ENCODE data around the gene ZNF641. TPM values are rescaled to one million over a fixed set of nuclear protein-coding genes. Genes with fewer than 3 reads are reported as not detected.

The ZNF641 gene
- 23.9 and 26.2 TPM in 2 replicates for total RNA-seq

DNA sequence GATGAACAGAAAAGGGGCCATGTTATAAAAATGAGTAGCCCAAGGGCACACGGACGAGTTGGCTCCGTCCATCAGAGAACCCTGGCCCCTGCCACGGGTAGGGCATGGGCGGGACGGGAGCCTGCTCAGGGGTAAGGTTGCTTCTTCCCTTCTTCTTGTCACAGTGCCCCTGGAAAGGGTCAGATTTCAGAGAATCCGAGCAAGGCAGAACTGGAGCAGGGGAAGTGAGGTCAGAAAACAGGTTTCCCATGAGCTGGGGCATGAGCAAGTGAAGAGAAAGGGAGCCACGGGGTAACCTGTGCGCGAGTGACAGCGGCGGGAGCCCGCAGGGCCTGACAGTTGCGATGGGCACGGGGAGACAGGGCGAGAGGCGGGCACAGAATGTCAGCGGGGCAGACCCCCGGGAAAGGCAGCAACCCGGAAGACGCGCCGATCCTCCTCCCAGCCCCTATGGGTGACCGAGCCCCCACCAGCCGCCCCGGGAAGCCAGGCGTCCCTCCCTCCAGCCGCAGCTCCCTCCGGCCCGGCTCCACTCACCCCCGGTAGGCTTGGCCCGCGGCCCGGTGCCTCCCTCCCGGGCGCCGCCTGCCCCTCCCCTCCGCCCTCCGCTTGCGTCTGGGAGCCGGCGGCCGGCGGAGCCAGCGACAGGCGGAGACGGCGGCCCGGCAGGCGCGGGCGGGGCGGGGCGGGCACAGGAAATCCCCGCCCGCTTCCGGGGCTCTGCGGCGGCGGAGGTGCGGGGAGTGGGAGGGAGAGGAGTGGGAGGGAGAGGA is at the start of gene ZNF641:
Gene ZNF641 (minus strand): TSS at position 671 of the 773 bp plus-strand sequence. CDS start 2,829 bp downstream, outside the sequence.
- intact Hi-C loops (cut with micrococcal nuclease) = loop anchor here (1.0 to 10.0 kb wide), 10 partner anchors 63 to 644 kb away; partner anchors contain the start of genes ASB8, CCDC184, CCNT1 and RPAP3

DNA sequence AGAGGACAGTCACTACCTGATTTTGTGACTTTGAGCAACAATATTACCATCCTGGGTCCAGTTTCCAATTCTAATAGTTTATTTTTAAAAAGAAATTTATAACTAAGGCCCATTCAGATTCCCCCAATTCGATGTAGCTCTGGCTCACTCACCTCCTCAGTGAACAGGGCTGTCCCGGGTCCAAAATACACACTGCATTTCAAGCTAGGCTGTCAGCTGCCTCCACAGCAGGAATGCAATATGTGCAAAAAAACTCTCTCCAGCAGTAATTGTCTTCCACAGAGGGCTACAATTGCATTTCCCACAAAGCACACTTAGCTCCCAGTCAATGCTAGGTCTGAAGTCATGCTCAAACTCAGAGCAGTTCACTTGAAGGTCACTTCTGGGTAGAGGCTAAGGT is 39.3 kb upstream of the ZNF641 start:
- intact Hi-C loops (cut with micrococcal nuclease) = no loop called here

DNA sequence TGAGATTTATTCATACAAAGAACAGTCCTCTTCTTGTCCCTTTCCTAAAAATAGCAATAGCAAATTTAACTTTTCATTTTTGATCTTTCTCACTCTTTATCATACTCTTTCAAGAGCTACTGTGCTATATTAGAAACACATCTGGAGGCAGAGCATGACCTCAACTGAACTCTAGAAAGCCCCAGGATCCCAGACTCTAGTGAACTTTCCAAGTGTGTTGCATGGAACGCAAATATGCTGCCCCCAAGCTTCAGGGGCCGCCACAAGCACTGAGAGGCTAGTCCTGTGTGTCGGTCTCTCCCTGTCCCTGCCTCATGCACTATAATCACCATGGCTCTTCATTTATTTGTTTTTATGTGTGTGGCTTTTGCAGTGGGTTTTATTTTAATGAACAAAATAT is 38.7 kb upstream of the ZNF641 start:
- intact Hi-C loops (cut with micrococcal nuclease) = no loop called here

DNA sequence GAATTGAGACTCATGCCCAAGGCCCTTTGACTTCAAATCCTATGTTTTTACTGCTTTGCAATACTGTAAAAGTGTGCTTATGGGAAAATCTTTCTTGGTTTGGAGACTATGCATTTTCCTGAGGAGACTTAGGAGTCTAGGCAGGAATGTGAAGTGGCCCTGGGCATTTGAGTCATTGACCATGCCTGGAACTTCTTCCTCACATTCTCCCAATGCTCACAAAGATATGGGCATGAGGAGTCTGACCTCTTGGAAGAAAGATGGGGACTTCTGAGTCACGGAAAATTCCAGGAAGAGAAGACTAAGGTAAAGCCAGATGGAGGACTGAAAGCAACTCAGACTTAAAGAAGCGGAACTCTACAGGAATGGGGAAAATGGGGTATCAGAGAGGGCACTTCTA is 38.2 kb upstream of the ZNF641 start:
- intact Hi-C loops (cut with micrococcal nuclease) = no loop called here

DNA sequence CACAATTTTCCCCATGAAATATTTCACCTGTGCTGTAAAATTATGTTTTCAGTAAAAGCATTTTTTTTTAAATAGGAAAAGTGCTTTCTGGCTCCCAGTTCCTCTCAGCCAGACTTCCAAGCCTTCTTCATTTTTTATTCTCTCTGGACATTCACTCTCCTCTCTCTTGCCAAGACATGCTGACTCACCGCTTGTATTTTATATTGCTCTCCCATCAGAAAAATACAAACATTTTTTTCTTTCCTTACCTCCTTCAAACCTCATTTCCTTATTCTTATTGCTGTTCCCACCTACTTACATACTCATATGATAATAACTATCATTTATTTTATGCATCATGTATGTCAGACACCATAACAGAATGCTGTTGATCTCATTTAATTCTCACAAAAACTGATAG is 37.7 kb upstream of the ZNF641 start:
- intact Hi-C loops (cut with micrococcal nuclease) = no loop called here

DNA sequence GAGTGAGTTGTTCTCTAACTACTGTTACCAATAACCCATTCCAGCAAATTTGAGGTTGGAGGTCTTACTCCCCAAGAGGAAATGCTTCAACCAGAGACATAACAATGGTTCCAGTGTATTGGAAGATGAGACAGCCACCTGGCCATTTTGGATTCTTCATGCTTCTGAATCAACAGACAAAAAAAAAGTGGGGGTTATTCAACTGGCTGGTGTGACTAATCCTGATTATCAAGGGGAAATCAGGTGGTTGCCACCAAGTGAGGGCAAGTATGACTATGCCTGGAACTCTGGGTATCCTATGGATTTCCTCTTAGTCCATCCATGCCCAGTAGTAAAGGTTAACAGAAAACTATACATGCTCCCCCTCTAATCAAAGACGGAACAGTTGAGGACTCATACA is 29.9 kb upstream of the ZNF641 start:
- intact Hi-C loops (cut with micrococcal nuclease) = no loop called here

DNA sequence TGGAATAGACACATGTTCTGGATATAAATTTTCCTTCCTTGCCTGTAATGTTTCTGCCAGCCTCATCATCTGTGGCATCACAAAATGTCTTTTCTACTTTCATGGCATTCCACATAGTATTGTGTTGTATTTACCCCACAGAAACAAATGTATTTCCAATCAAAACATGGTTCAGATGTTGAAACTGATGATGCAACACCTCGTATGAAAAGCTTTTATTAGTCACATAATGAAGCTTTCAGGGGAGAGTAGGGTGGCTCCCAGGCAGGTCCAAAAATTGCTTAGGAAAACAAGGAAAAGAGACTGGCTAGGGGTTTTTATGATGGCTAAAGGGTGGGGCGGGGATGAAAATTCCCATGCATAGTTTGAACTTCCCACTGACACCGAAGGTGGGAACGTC is 29.1 kb upstream of the ZNF641 start:
- intact Hi-C loops (cut with micrococcal nuclease) = no loop called here

DNA sequence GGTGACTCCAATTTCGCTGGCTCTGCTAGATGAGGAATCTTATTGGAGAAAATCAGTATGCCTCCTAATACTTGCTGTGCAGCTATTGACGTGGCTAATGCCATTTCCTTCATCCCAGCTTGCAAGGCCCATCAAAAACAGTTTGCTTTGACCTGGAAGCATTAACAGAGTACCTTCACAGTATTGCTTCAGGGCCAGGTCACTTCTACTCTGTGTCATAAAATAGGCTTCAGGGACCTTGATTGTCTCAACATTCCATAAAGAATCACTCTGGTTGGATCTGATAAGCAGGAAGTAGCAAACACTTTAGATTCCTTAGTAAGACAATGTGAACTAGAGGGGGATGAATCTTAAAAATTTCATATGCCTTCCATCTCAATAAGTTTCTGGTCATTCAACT is 26.9 kb upstream of the ZNF641 start:
- intact Hi-C loops (cut with micrococcal nuclease) = no loop called here

DNA sequence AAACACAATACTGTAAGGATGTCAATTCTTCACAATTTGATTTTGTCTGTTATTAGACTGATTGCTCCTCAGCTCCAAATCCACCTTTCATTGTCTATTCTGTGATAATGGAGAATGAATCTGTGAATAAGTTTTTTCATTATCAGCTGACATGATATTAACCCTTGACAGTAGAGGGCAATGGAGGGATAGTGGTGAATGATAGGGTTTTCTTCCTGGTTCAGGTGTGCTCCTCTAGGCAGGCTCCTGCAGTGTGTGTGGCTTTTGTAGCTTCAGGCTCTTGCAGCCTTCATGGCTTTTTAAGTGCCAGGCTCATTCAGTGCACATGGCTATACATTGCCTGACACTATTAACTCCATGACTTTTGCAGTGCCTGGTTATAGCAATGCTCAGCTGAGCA is 23.4 kb upstream of the ZNF641 start:
- intact Hi-C loops (cut with micrococcal nuclease) = no loop called here

DNA sequence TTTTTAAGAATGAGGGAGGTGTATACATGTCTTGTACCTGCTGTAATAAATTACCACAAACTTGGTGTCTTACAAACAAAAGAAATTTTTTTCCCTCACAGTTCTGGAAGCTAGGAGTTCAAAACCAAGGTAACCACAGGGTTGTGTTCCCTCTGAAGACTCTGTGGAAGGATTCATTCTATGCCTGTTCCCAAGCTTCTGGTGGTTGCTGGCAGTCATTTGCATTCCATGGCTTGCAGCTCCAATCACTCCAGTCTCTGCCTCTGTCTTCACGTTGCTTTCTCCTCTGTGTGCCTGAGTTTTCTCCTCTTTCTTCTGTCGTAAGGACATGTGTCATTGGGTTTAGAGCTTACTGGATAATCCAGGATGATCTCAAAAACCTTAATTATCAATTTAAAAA is 15.4 kb upstream of the ZNF641 start:
- intact Hi-C loops (cut with micrococcal nuclease) = no loop called here

DNA sequence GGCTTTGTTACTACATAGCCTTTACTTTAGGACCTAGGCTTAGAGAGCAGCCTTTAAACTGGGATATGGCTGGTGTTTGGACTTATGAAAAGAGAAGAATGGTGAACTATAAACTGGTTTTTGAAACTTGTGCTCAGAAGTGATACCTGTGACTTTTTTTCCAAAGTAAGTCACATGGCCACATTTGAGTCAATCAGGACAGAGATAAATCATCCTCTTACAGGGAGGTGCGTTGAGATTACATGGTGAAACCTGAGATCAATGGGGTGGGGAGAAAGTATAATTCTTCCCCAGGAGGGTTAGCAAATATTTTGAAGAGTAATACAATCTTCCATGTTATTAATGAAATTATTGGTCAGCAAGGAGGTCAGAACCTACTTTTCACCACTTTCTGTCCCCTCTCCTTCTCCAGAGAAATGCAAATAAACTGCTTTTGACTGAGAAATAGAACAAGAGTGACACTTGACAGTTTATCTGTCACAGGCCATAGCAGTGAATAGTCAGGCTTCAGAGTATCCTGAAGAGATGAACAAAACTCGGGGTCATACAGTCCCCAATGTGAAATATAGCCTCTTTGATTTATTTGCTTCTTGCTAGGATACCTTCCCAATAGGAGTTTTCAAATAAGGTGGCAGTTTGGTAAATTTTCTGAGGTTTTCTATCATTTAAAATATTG is 11.1 kb upstream of the ZNF641 start:
- intact Hi-C loops (cut with micrococcal nuclease) = no loop called here

DNA sequence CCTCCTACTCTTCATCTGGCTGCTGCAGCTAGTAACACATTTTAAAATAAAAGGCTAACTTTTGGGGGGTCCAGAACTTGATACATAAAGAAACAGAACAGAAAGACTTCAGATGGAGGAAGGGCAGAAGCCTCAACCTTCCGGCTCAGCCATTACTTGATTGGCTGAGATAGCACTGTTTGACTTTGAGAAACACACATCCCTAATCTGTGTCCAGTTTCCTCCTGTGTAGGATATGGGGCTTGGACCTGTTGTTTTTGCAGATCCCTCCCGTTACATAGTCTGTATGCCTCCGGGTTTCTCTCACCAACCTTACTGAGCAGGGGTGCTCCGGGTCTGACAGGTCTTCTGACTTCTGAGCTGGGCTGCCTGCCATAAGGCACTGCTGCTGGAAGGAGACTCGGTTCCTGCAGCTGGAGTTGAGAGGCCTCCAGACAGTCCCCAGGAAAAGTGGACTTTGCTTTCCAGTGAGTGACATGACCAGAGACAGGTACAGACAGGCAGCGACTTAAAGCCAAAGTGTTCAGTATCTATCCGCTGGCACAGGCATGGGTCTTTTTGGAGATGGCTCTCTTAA is 8.3 kb upstream of the ZNF641 start:
- intact Hi-C loops (cut with micrococcal nuclease) = loop anchor here (10.0 kb wide), 1 partner anchor 454 kb away; the partner anchor contains the start of gene VDR

DNA sequence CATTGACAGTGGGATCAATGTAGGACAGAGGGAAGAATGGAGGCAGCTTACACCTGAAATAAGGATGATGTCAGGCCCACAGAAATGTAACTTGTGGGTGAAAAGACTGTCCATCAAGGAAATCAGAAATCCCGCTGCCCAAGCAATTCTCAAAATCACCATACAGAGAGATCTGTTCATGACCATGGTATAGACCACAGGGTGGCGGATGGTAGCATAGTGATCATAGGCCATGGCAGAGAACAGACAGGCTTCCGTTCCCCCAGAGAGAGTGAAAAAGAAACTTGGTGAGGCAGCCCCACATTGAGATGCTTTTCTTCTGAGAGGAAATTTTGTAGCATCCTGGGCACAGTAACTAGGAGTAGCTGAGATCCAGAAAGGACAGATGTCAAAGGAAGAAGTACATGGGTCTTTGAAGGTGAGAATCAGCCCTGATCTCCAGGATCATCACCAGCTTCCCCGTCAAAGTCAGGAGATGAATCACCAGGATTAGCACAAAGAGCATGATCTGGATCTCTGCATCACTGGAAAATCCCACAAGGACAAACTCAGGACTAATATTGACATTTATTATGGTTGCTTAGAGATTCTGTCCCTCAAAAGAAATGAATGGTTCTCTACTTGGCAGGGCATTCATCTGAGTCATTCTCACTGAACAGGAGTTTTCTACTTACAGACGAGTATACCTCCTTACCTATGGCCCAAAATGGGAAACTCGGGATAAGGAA is 5.5 kb upstream of the ZNF641 start:
- intact Hi-C loops (cut with micrococcal nuclease) = loop anchor here (10.0 kb wide), 1 partner anchor 451 kb away; the partner anchor contains the start of gene VDR

DNA sequence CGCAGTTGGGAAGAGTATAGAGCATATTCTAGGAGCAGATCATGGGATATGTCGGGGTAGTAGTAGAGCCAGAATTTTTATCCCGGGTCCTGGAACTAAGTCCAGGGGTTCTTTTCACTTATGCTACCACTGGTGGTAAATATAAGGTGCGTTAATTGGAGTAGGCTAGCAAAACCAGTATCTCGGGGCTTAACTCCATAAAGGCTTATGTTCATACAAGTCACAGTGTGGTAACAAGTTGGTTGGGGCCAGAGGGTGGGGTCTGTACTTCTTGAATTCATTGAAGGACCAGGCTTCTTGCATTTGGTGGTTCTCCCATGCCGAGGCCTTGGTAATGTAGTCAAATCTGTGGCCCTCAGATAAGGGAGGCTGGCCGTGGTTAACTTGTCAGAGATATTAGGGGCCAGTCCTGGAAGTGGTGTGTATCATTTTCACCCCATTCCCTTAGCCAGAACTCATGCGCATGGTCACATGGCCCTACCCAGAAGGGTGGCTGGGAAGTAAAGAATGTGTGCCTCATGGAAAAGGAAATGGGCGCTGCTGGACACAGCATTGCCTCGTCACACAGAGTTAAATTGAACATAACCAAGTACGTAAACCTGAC is 1.5 kb upstream of the ZNF641 start:
- intact Hi-C loops (cut with micrococcal nuclease) = loop anchor here (5.0 to 10.0 kb wide), 6 partner anchors 65 to 447 kb away; partner anchors contain the start of genes CCDC184, CCNT1, TMEM106C and VDR

DNA sequence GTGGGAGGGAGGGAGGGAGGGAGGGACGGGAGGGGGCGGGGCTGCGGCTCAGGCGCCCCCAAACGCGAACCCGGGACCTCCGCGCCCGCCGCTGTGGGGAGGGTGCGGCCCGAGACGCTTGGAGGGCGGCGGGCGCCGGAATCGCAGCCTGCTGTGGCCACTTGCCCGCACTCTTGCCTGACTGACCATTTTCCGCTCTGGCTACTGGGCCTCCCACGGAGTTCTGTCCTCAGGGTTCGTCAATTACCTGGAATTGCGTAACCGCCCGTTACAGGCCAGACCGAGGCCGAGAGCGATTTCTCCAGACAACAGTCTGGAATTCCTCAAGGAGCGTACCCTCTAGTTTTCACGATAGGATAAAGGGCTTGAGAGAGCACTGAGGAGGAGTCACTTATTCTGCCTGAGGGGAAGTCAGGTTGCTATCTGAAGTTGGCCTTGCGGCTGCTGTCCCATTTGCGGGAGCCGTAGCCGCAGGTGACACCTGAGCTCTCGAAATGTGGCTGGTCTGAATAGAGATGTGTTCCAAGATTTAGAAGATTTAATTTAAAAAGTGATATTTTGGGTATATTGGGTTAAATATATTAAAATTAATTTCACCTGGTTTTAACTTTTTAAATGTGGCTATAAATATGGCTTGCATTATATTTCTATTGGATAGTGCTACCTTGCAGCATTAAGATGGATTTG is 446 bp upstream of the ZNF641 start:
- intact Hi-C loops (cut with micrococcal nuclease) = loop anchor here (2.0 to 10.0 kb wide), 7 partner anchors 64 to 446 kb away; partner anchors contain the start of genes CCDC184, CCNT1, SENP1 and TMEM106C

DNA sequence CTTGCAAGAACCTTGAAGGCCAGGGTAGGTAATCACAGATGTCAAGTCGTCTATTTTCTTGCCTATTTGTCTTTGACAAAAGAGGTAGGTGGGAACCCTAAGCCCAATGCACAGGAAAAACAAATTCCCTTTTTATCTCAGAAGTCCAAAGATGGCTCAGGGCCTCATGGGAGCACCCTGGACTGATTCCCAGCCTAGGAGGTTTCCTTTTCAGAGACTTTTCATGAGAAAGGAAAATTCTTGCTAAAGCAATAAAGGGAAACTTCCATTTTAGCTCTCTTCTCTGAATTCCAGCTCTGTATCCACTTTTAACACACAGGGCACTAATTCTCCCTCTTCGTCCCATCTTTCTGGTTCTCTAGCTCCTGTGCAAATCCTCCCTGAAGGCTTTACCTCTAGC is 1.2 kb downstream of the ZNF641 start:
- intact Hi-C loops (cut with micrococcal nuclease) = no loop called here

DNA sequence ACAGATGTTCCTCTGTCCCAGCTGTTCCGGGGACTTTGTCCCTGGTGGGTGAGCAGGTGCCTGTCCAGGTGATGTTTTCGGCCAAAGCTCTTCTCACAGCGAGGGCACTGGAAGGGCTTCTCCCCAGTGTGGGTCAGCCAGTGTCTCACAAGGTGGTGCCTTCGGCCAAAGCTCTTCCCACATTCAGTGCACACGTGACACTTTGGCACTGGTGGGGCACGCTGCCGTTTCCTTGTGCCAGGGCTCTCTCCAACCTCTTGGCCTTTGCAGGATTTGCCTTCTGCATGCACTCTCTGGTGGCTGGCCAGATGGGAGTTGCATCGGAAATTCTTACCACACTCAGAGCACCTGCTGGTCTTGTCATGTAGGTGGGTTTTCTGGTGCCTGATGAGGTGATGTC is 7.7 kb downstream of the ZNF641 start:
- intact Hi-C loops (cut with micrococcal nuclease) = no loop called here

DNA sequence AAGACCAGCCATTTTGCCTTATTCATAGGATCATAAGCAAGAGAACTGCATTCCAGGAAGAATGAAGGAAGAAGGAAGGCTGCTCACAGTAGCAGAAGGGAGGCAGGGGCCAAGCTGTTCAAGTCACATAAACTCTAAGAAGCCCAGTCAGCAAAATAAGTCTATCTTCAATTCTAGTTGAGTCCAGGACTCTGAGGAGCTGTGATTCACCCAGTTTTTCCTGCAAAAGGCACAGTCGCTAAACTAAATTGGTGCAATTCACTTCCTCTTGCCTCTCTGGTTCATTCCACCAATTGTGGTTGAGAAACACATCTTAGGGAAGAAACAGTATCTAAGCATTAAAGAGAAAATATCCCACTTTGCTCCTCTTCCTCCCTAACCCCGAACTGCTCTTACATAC is 9.8 kb downstream of the ZNF641 start:
- intact Hi-C loops (cut with micrococcal nuclease) = no loop called here

DNA sequence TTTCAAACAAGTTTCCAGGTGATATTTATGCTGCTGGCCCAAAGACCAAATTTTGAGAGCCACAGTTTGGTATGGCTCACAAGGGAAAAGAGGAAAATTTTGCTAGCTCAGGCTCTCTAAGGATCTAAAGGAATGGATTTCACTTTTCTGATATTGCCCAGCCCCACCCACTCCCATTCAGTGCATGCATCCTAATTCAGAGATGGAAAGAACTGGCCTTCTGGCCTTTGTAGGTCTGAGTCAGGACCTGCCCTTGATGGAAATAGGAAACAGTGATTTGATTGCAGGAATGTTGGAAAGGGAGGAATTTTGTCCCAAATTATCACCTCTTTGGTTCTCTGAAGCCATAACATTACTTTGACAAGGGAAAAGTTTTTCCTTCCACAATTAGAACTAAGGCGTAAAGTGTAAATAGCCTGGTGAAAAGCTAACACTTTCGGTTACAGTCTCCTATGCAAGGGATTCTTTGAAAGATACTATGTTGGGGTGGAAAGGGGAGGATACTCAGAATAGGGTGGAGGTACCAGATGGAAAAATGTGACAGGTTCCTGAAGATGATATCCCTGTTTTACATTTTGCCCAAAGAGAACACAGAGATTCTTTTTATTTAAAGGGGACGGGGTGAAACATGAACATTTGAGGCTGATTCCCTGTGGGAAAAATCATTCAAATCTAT is 11.1 kb downstream of the ZNF641 start:
- intact Hi-C loops (cut with micrococcal nuclease) = no loop called here

DNA sequence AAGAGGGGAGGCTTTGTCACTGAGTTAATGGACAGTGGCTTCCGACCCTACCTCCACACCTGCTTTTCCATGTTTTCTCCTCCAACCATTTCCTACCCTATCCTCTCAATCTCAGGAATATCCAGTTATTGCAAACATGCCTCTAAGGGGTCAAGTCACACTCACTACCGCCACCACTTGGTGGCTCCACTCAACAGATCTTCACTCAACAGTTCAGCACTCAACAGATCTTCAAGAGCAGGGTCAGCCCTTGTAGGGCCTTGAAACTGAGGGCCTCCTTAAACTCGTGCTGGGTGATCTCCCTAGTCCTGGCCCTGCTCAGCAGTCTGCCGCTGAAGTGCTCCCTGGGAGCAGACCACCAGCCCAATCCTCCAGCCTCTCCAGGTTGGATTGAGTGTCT is 14.2 kb downstream of the ZNF641 start:
- intact Hi-C loops (cut with micrococcal nuclease) = no loop called here
